GM19467 (cell line): ENCODE measurements around the gene GDF10.

Source experiments
- ATAC-seq: cut with Tn5 transposase; IDR thresholded peaks from one replicate; pipeline ENCODE4 v1.9.1; 2021; ENCODE audit warnings: mild to moderate bottlenecking, moderate library complexity; ENCODE audit not compliant: unreplicated experiment

Gene GDF10

GRCh38 chr10:47349941-47350371, 50.0 kb downstream of the GDF10 start:
- ATAC-seq: no peak

- no peak for ATAC-seq
Measured at GRCh38 chr10:47350671-47351640, 51.0 kb downstream of the GDF10 start.

- ATAC-seq: no peak
Measured at GRCh38 chr10:47351899-47352815, 52.2 kb downstream of the GDF10 start.

GRCh38 chr10:47353351-47353750, 53.4 kb downstream of the GDF10 start:
- no peak for ATAC-seq

GRCh38 chr10:47354165-47354564, 54.2 kb downstream of the GDF10 start:
- ATAC-seq: no peak

- ATAC-seq: no peak
Measured at GRCh38 chr10:47354900-47355299, 54.9 kb downstream of the GDF10 start.

- no peak for ATAC-seq
Measured at GRCh38 chr10:47356708-47357107, 56.7 kb downstream of the GDF10 start.

GRCh38 chr10:47357131-47357582, 57.2 kb downstream of the GDF10 start:
- no peak for ATAC-seq

GRCh38 chr10:47357911-47358310, 57.9 kb downstream of the GDF10 start:
- ATAC-seq: no peak

- ATAC-seq: no peak
Measured at GRCh38 chr10:47358457-47358856, 58.5 kb downstream of the GDF10 start.

GRCh38 chr10:47359101-47359500, 59.1 kb downstream of the GDF10 start:
- no peak for ATAC-seq

- ATAC-seq: no peak
Measured at GRCh38 chr10:47359626-47360418, 59.8 kb downstream of the GDF10 start.

- no peak for ATAC-seq
Measured at GRCh38 chr10:47360419-47361040, 60.5 kb downstream of the GDF10 start.

GRCh38 chr10:47361293-47361692, 61.3 kb downstream of the GDF10 start:
- ATAC-seq: no peak

GRCh38 chr10:47362199-47362598, 62.2 kb downstream of the GDF10 start:
- ATAC-seq: no peak
